Measurements from ENCODE around the gene POLRMT.
A peak's percentile ranks its signal among the peaks of the same experiment; 100 is the strongest.

The POLRMT gene

DNA sequence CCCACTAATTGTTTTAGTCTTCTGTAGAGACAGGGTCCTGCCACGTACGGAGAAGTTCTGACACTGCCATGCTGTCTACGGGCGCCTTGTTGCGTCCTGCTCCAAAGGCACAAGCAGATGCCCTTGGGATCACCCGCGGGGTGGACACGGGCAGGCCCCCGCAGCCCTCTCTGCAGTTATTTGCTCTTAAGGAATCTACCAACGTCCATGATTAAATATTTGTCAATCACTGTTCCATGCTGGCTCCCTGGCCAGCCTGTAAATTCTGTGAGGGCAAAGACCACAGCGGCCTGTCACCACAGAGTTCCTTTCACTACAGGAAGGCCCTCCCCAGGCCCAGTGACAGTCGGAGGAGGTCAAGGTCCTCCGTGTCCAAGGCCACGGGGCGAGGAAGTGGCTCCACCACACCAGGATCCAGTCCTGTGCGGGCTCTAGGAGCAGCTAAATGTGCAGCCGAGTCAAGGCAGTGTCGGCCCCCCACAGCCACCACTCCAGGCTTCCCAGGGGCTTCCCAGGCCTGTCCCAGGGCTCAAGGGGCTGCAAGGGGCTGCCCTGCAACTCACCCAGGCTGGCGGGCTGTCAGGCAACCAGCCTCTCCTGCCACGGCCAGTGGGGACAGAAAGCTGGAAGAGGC, 27.6 kb upstream of the POLRMT start:
- H3K4me3 ChIP-seq (ENCODE audit: low read length) = peak overlapping the region; percentile 74

DNA sequence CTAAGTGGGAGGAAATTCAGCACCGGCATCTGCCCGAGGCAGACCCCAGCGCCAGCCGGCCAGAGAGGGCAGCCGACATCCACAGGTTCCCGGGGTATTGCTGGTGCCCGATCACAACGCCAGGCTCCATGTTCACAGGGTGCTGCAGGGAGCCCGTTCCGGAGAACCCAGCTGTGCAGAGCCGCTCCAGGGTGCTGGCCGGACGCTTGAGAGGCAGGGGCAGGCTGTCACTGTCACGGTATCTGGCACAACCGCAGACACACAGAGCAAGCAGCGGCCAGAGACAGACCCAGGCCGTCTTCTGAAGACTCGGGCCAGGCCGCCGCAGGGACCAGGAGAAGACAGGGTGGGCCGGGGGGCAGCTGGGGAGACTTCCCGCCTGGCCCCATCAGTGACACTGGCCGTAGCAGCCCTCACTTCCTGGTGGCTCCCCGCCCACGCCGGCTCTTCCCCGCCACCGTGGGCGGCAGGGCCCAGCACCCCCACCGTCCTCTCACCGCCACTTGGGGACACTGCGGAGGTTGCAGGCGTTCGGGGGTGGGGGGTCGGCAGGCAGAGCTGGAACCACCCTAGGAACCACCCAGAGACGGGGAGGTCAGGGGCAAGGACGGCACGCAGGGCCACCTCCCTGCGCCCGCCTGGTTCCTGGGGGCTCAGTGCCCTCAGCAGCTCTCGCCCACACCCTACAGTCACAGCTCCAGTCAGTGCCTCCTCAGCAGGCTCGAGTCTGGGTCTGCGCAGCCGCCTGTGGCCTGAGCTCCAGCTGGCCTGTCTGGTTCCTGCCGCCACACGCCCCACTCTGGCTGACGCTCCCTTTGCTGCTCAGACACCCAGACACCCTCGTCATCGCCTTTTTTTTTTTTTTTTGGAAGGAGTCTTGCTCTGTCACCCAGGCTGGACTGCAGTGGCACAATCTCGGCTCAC, 25.8 kb upstream of the POLRMT start:
- peak overlapping the region; percentile 22 for H3K9ac ChIP-seq (ENCODE audit: low read length)
- H3K27me3 ChIP-seq (ENCODE audit: control insufficient read depth, insufficient read depth, low read length) = no peaks in the 10 kb centered on the region
- no peaks in the 10 kb centered on the region for H3K36me3 ChIP-seq (ENCODE audit: control insufficient read depth, insufficient read depth, low read length)
- H3K9me3 ChIP-seq (ENCODE audit: control insufficient read depth, low read length) = no peaks in the 10 kb centered on the region
- H3K4me3 ChIP-seq (ENCODE audit: low read length) = no peak overlapping the region
- peaks cover 50% of the 10 kb centered on the region for H3K4me1 ChIP-seq (ENCODE audit: control insufficient read depth, insufficient read depth, low read length)

More for the DNA sequence above, 27.6 kb upstream of the POLRMT start:
- Histone ChIP-seq H3K9me3 (ENCODE audit: control insufficient read depth, low read length) (no peaks in the 10 kb centered on the region), H3K9ac (ENCODE audit: low read length) (peak overlapping the region; percentile 85), H3K4me1 (ENCODE audit: control insufficient read depth, insufficient read depth, low read length) (peaks cover 55% of the 10 kb centered on the region), H3K27me3 (ENCODE audit: control insufficient read depth, insufficient read depth, low read length) (no peaks in the 10 kb centered on the region), H3K36me3 (ENCODE audit: control insufficient read depth, insufficient read depth, low read length) (no peaks in the 10 kb centered on the region)

DNA sequence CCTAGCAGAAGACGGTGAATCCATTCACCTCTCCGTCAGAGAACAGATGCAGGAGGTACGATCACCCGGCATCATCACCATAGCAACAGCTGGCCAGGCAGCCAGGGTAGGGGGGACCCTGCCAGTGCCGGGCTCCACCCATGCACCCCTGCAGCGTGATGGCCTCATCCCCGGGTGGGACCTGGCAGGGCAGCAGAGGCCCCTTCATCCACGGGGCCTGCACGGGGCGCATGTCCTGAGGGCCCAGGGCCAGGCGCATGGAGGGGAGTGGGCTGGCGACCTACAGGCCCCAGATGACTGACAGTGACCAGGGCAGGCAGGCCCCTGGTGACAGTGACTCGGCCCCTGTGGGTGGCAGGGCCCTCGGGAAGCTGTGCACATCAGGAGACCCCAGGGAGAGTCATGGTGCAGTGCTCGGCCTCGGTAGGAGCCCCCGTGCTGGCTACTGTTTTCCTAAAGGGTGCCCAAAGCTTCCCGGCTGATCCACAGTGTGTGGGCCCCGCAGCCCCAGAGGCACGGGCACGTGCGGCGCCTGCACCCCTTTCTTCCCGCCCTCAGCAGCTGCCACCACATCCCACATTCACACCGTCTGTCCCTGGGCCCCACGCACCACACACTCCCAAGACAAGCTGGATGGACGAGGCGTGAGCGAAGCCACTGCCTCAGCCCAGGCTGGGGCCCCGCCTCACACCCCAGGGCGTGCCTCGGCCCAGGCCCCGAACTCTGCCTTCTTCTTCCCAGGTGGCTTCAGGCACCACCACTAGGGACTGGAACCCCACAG, 24.9 kb upstream of the POLRMT start:
- Histone ChIP-seq H3K27me3 (ENCODE audit: control insufficient read depth, insufficient read depth, low read length) (no peaks in the 10 kb centered on the region), H3K36me3 (ENCODE audit: control insufficient read depth, insufficient read depth, low read length) (no peaks in the 10 kb centered on the region), H3K9me3 (ENCODE audit: control insufficient read depth, low read length) (no peaks in the 10 kb centered on the region), H3K9ac (ENCODE audit: low read length) (peak overlapping the region; percentile 22), H3K4me3 (ENCODE audit: low read length) (no peak overlapping the region), H3K4me1 (ENCODE audit: control insufficient read depth, insufficient read depth, low read length) (peaks cover 45% of the 10 kb centered on the region)

DNA sequence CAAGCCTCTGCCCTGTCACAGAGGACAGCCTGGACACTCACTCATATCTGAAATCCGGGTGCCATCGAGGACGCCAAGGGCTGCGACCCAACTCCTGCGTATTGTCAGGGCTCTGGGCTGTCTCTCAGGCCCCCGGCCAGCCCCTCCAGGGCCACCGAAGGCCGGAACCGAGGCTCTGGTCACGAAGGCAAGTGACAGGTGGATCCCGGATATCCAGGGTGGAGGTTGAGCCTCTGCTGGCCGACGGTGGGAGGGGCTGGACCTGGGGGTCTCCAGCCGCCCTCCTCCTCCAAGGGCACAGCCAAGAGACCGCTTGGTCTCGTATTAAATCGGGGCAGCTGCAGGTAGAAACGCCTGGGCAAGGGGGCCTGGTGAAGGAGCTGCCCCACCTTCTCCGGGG, 24.3 kb upstream of the POLRMT start:
- H3K27me3 ChIP-seq (ENCODE audit: control insufficient read depth, insufficient read depth, low read length) = no peaks in the 10 kb centered on the region
- no peaks in the 10 kb centered on the region for H3K9me3 ChIP-seq (ENCODE audit: control insufficient read depth, low read length)
- H3K4me1 ChIP-seq (ENCODE audit: control insufficient read depth, insufficient read depth, low read length) = peaks cover 45% of the 10 kb centered on the region
- no peaks in the 10 kb centered on the region for H3K36me3 ChIP-seq (ENCODE audit: control insufficient read depth, insufficient read depth, low read length)
- H3K4me3 ChIP-seq (ENCODE audit: low read length) = no peak overlapping the region
- no peak overlapping the region for H3K9ac ChIP-seq (ENCODE audit: low read length)

DNA sequence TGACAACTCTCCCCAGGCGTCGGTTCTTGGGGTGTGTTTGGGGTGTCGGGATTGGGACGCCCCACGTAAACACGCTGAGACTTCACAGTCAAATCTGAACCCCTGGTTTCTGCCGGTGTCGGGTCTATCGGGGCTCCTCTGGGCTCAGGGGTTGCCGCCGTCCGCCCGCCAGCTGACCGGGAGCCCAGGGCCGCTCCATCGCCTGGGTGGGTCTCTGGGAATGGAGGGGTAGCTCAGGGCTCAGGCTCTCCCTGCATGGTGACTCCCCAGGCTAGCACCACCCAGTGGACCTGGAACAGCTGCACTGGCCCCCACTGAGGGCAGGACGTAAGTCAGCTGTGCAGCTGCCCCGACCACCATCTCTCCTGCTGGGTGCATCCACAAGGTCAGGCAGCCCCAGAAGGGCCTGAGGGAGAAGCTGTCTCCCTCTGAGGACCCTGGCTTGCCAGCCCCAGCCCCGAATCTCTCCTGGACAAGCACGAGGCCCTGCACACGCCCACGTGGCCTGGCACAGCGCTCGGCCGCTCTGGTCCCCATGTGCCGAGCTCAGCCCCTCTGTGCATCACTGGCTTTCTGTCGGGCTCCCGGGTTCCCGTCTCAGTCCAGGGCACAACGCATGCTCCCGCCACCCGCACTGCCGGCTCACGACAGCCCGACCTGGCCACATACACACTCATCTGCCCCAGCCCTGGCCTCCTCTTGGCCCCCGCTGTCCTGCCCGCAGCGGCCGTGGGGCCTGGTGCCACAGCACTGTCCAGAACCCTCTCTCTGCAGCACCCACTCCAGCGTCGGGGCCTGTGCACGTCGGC, 23.6 kb upstream of the POLRMT start:
- H3K9ac ChIP-seq (ENCODE audit: low read length) = no peak overlapping the region
- no peaks in the 10 kb centered on the region for H3K9me3 ChIP-seq (ENCODE audit: control insufficient read depth, low read length)
- no peaks in the 10 kb centered on the region for H3K36me3 ChIP-seq (ENCODE audit: control insufficient read depth, insufficient read depth, low read length)
- peaks cover 45% of the 10 kb centered on the region for H3K4me1 ChIP-seq (ENCODE audit: control insufficient read depth, insufficient read depth, low read length)
- no peak overlapping the region for H3K4me3 ChIP-seq (ENCODE audit: low read length)
- H3K27me3 ChIP-seq (ENCODE audit: control insufficient read depth, insufficient read depth, low read length) = no peaks in the 10 kb centered on the region

DNA sequence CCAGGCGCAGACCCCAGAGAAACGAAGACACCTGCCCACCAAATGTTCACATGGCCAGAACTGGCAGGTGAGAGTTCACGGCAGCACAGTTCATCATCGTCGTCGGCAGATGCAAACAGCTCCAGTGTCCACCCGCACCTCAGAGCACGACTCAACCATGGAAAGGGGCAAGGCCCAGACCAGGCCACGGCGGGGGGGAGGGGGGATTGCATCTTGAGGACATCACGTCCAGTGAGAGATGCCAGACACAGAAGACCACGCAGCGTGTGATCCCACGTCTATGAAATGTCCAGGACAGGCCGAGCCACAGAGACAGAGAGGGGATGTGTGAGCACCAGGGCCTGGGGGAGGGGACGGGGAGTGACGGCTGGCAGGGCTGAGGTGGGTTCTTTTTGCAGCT, 22.4 kb upstream of the POLRMT start:
- peaks cover 35% of the 10 kb centered on the region for H3K4me1 ChIP-seq (ENCODE audit: control insufficient read depth, insufficient read depth, low read length)
- H3K9ac ChIP-seq (ENCODE audit: low read length) = no peak overlapping the region
- H3K4me3 ChIP-seq (ENCODE audit: low read length) = no peak overlapping the region
- no peaks in the 10 kb centered on the region for H3K9me3 ChIP-seq (ENCODE audit: control insufficient read depth, low read length)
- no peaks in the 10 kb centered on the region for H3K36me3 ChIP-seq (ENCODE audit: control insufficient read depth, insufficient read depth, low read length)
- no peaks in the 10 kb centered on the region for H3K27me3 ChIP-seq (ENCODE audit: control insufficient read depth, insufficient read depth, low read length)

DNA sequence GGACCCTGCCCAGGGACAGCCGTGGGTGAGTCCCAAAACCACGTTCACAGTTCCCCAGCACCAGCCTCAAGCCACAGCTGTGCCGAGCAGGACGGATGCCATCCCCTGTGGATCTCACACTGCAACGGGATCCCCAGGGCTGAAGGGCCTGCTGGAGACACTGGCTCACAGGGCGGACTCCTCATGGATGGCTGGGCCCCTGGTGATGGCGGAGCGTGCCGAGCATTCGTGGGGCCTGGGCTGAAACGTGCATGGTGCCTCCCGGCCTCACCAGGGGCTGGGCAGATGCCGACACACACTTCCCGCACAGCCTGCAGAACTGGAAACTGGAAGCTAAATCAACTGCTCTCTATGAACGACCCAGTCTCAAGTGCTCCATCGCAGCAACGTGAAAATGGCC, 20.1 kb upstream of the POLRMT start:
- Histone ChIP-seq H3K9me3 (ENCODE audit: control insufficient read depth, low read length) (no peaks in the 10 kb centered on the region), H3K9ac (ENCODE audit: low read length) (no peak overlapping the region), H3K27me3 (ENCODE audit: control insufficient read depth, insufficient read depth, low read length) (no peaks in the 10 kb centered on the region), H3K4me3 (ENCODE audit: low read length) (no peak overlapping the region), H3K36me3 (ENCODE audit: control insufficient read depth, insufficient read depth, low read length) (no peaks in the 10 kb centered on the region), H3K4me1 (ENCODE audit: control insufficient read depth, insufficient read depth, low read length) (peaks cover 13% of the 10 kb centered on the region)

DNA sequence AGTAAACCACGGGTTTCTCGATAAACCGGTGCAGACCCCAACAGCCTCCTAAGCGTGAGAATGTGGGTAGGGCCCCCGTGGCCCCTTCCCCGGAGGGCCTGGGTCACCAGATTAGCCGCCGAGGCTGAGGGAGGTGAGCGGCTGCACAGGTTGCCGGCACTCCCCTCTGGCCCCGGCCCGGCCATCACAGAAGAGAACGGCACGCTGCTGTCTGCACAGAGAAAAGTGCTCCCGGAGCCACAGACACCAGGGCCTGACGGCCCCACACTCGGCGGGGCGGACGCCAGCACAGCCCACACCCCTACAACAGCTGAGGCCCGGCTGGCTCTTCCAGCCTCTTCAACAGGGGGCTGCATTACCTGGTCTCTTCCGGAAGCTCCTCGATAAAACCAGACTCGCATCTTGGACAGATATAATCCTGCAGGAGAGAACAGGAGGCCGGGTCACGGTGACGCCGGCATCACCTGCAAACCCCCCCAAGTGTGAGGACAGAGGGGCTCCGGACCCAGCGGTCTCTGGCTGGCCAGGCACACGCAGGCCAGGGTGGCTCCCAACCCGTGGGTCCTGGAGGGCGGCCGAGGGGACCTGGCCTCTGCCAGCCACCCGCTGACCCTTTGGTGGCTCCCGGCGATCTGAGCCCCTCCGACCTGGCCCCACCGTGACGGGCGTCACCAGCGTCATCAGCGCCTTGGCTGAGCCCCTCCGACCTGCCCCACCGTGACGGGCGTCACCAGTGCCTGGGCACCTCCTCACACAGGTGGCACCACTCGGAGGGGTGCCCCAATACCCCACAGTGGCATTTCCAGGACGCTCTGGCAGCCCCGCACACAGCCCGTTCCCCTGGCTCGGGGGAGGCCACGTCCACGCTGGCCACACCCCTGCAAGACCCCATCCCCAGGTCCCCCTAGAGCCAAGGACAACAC, 19.4 kb upstream of the POLRMT start:
- H3K36me3 ChIP-seq (ENCODE audit: control insufficient read depth, insufficient read depth, low read length) = no peaks in the 10 kb centered on the region
- no peak overlapping the region for H3K4me3 ChIP-seq (ENCODE audit: low read length)
- H3K4me1 ChIP-seq (ENCODE audit: control insufficient read depth, insufficient read depth, low read length) = peaks cover 7% of the 10 kb centered on the region

DNA sequence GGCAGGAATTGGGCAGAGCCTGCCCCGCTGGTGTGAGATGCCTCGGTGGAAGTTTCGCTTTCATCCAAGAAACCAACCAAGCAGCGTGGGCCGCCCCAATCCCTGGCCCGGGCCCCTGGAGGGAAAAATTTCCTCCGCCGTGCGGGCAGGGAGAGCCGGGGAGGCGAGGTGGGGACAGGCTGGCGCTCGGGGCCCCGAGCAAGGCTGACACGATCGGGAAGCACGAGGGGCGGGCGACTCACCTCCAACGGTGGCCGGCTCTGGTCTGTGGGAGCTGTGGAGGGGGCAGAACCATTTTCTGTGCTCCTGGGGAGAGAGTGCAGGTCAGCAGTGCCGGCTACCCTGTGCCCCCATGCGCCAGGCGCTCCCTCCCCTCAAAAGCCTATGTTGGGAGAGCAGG, 18.7 kb upstream of the POLRMT start:
- Histone ChIP-seq H3K4me3 (ENCODE audit: low read length) (no peak overlapping the region), H3K4me1 (ENCODE audit: control insufficient read depth, insufficient read depth, low read length) (peaks cover 1% of the 10 kb centered on the region), H3K27me3 (ENCODE audit: control insufficient read depth, insufficient read depth, low read length) (no peaks in the 10 kb centered on the region), H3K9me3 (ENCODE audit: control insufficient read depth, low read length) (no peaks in the 10 kb centered on the region), H3K36me3 (ENCODE audit: control insufficient read depth, insufficient read depth, low read length) (no peaks in the 10 kb centered on the region), H3K9ac (ENCODE audit: low read length) (no peak overlapping the region)

More for the DNA sequence above, 19.4 kb upstream of the POLRMT start:
- Histone ChIP-seq H3K9me3 (ENCODE audit: control insufficient read depth, low read length) (no peaks in the 10 kb centered on the region), H3K27me3 (ENCODE audit: control insufficient read depth, insufficient read depth, low read length) (no peaks in the 10 kb centered on the region), H3K9ac (ENCODE audit: low read length) (no peak overlapping the region)

DNA sequence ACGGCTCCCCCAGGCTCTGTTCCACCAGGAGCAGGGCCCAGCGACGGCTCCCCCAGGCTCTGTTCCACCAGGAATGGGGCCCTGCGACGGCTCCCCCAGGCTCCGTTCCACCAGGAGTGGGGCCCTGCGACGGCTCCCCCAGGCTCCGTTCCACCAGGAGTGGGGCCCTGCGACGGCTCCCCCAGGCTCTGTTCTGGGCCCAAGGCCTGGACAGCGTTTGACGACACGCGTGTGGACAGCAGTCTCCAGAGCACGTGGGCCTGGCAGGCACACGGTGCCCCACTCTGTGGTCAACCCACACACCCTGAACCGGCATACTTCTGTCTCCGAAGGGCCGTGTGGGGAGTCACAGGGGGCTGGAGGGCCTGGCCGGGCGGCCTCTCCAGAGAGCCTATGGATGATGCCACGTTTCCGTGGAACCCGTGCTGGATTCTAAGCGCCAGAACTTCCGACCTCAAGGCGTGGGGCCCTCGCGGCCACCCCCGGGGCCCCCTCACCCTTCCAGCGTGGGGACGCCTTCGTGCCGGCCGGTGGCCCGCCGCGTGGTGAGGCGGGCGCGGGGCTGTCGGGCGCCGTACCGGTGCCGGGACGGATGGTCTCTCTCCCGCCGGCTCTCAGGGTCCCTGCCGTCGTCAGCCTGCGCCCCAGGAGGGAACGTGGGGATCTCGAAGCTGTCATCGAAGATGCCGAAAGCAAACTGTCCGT, 17.9 kb upstream of the POLRMT start:
- no peak overlapping the region for H3K9ac ChIP-seq (ENCODE audit: low read length)
- H3K27me3 ChIP-seq (ENCODE audit: control insufficient read depth, insufficient read depth, low read length) = no peaks in the 10 kb centered on the region
- no peak overlapping the region for H3K4me3 ChIP-seq (ENCODE audit: low read length)
- H3K9me3 ChIP-seq (ENCODE audit: control insufficient read depth, low read length) = no peaks in the 10 kb centered on the region
- no peaks in the 10 kb centered on the region for H3K4me1 ChIP-seq (ENCODE audit: control insufficient read depth, insufficient read depth, low read length)
- H3K36me3 ChIP-seq (ENCODE audit: control insufficient read depth, insufficient read depth, low read length) = no peaks in the 10 kb centered on the region
